Body of pancreas (tissue), 4 donors: ENCODE measurements around the gene KRTAP12-3.

ENCODE experiments used
- CTCF ChIP-seq, 7 experiments: fragments of 450-650 bp in 4 of 7; fragments of 200-600 bp in 3 of 7; sonication (generic) in 3 of 7; IDR thresholded peaks; one replicate each; pipeline ENCODE4 v1.5.1; 2016 to 2019; ENCODE audit warnings: antibody characterized with exemption in 7 of 7
- POLR2A ChIP-seq, 3 donors: fragments of 450-650 bp; IDR thresholded peaks; one replicate each; pipeline ENCODE4 v1.6.1; 2016; ENCODE audit warnings: antibody characterized with exemption in 3 of 3, mild to moderate bottlenecking in 2 of 3

GRCh38 chr21:44618504-44618903, 39.2 kb upstream of the KRTAP12-3 start:
- TF ChIP-seq CTCF (IDR thresholded peaks at IDR 0.05) (peak in 1 of 7 experiments; percentile 12), POLR2A (IDR thresholded peaks at IDR 0.05) (no peak)
